ENCODE results near the gene PHACTR2.
"Not testable (repeated sequence)": the region's sequence is repeated elsewhere in the genome, so short reads cannot be mapped to it uniquely, and the experiment has no call there.

PHACTR2 gene

DNA sequence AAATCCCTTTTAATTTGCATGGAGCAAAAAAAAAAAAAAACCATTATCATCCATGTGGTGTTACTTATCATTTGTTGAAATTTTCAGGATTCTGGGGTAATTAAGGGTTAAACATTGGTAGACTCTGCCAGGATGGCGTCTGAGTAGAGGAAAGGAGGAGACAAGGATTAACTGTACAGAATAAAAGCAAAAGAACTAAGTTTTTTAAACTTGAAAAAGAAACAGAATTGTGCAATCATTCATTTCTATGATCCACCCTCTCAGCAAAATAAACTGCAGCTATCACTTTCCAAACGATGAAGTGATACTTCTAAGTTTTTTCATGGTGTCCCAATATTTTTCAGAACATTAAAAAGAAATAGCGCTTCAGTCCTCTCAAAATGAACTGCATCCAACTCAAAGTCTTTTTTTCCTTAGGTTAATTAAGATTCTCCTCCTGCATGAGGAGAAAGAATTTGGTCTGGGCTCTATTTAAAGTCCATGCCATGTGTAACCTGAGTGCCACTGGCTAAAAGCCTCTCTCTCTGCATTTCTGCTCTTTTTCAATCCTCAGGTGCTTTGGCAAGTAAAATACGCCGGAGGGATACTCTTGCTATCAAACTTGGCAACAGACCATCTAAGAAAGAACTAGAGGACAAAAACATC lies 95.9 kb downstream of the PHACTR2 start:
- no peak for DNase-seq

DNA sequence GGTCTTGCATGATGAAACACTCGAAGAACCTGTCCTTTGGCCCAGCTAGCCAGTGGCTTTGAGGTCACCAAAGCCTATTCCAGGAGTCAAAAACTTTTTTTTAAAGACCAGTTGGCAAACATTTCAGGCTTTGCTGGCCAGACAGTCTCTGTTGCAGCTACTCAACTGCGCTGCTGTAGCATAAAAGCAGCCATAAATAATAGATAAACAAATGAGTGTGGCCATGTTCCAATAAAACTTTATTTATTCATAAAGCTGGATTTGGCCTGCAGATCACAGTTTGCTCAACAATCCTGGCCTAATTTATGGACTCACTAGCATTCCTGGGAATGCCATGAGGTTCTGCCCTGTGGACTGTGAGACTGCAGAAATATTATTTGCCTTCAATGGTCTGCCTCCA lies 96.6 kb downstream of the PHACTR2 start:
- DNase-seq = no peak

DNA sequence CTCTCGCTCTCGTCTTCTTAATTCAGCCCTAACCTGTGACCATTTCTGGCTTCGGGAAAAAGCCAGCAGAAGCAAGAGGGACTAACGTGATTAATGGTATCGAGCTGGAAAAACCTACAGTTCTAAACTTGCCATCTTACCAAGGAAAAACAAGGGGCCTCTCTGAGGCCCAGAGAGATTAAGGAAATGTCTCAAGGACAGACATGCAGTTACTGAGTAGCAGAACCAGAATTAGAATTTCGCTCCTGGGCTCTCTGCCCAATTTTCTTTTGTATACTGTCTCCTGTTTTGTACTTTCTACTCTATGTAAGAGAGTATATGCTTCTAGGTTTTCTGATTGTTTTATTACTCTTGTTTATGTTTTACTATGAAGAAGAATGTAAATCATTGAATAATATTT lies 97.6 kb downstream of the PHACTR2 start:
- no peak for DNase-seq

DNA sequence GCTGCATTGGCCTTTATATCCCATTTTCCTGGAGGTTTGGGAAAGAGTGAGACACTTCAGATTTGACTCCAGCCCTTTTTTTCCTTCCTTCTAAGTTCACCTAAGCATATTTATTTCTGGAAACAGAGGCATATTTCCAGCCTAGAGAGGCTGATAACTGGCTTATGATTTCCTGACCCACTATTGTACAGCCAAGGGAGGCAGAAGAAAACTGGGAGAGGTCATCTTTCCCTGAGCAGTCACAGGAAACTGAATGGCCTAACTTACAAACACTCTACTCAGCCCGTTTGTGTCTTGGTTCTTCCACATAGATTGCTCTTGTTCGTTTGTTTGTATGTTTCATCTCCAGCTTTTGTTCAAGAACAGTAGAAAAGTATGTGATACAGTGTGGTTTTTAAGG lies 101.2 kb downstream of the PHACTR2 start:
- DNase-seq = no peak

DNA sequence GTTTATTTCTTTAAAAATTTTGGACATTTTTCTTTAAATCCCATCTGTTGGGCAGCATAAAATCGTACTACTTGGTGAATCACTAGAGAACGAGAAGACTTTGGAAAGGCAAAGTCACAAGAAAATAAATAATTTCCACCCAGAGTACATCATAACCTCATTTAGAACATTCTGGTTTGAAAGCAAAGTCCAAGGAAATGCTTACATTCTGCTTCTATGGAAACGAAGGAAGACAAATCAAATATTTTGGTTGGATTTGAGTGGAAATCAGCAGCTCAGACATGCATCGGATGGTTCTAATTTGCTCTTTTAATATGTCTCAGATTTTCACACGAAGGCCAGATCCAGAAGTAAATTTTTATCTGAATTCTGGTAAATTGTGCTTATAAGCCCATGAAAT lies 104.7 kb downstream of the PHACTR2 start:
- DNase-seq = no peak

DNA sequence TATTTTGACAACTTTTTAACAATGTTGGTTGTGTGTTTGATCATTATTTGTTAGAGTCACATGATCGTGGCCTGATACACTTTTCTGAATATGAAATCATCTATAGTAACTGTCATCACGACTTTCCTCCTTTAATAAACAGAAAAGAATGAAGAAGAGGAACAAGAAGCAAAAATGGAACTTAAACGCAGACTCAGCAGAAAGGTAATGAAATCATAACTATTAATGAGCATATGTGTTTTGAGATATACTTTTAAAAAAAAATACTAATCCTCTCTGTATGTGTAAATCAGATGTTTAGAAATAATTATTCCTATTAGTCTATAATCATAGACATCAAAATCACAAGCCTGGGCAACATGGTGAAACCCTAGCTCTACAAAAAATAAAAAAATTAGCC lies 105.3 kb downstream of the PHACTR2 start:
- no peak for DNase-seq

DNA sequence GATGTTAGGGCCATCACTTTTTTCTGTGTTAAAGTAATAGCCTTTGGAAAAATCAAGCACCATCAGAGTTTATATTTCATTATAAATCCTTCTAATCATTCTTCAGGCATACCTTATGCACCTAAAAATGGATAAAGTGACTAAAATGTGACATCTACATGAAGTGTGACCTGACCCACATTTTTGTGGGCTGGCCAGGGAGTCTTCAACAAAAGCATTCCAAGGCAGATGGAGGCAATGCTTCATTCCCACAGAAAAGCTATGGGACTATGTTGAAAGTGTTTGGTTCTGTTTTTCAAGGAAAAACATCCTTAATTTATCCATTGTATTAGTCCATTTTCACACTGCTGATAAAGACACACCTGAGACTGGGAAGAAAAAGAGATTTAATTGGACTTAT lies 106.6 kb downstream of the PHACTR2 start:
- no peak for DNase-seq

DNA sequence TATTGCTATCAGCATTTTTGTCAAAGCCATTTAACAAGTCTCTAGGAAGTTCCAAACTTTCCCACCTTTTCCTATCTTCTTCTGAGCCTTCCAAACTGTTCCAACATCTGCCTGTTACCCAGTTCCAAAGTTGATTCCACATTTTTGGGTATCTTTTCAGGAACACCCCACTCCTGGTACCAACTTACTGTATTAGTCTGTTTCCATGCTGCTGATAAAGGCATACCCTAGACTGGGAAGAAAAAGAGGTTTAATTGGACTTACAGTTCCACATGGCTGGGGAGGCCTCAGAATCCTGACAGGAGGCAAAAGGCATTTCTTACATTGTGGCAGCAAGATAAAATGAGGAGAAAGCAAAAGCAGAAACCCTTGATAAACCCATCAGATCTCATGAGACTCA lies 108.6 kb downstream of the PHACTR2 start:
- DNase-seq = not testable (repeated sequence)

DNA sequence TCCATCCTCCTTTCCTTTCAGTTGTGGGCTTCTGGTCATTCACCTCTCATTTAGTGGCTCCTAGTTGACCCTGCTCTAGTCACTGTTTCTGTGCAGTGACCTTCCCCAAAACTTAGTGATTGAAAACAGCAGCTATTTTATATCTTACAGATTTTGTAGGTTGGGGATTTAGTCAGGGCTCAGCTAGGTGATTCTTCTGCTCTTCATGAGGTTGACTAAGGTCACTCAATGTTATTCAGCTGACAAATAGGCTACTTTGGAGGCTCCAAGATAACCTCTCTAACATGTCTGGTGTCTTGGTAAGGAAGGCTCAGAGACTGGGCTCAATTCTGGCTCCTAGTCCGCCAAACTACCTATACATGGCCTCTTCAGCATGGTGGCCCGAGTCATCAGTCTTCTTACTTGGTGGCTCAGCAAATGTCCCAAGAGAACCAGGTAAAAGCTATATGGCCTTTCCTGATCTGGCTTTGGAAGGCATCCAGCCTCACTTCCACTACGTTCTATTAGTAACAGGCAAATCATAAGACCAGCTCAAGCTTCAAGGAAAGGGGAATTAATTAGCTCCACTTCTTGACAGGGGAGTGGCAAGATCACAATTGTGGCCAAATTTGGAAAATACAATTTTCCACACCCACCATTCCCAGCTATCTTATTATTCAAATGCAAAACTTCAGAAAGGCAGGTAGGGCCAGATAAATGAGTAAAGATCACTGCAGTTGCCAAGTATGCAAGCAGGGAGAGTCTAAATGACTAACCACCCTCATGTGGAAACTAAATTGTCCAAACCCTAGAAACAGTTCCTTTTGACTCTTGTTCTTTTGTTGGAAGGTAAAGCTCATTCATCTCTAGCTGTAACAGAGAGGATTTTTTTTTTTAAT lies 114.9 kb downstream of the PHACTR2 start:
- DNase-seq = no peak

DNA sequence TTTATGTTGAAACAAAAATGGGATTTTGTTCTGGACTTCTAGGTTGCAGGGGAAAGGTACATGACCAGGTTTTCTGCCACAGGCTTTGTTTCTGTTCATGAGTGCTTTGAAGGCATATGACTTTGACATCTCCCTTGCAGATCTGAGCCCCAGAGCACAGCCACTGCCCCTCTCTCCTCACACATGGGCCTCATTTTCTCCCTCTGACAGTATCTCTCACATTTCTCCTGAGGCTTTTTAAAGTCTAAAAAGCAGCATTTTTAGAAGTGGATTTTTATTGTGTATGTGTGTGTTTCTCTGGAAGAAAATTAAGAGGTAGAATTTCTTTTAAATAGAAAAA lies 115.5 kb downstream of the PHACTR2 start:
- DNase-seq = no peak

DNA sequence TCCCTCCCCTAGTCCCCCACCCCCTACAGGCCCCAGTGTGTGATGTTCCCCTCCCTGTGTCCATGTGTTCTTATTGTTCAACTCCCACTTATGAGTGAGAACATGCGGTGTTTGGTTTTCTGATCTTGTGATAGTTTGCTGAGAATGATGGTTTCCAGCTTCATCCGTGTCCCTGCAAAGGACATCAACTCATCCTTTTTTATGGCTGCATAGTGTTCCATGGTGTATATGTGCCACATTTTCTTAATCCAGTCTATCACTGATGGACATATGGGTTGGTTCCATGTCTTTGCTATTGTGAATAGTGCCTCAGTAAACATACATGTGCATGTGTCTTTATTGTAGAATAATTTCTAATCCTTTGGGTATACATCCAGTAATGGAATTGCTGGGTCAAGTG lies 118.8 kb downstream of the PHACTR2 start:
- DNase-seq = not testable (repeated sequence)

DNA sequence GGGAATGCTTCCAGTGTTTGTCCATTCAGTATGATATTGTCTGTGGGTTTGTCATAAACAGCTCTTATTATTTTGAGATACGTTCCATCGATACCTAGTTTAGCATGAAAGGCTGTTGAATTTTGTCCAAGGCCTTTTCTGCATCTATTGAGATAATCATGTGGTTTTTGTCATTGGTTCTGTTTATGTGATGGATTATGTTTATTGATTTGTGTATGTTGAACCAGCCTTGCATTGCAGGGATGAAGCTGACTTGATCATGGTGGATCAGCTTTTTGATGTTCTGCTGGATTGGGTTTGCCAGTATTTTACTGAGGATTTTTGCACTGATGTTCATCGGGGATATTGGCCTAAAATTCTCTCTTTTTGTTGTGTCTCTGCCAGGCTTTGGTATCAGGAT lies 120.7 kb downstream of the PHACTR2 start:
- not testable (repeated sequence) for DNase-seq

DNA sequence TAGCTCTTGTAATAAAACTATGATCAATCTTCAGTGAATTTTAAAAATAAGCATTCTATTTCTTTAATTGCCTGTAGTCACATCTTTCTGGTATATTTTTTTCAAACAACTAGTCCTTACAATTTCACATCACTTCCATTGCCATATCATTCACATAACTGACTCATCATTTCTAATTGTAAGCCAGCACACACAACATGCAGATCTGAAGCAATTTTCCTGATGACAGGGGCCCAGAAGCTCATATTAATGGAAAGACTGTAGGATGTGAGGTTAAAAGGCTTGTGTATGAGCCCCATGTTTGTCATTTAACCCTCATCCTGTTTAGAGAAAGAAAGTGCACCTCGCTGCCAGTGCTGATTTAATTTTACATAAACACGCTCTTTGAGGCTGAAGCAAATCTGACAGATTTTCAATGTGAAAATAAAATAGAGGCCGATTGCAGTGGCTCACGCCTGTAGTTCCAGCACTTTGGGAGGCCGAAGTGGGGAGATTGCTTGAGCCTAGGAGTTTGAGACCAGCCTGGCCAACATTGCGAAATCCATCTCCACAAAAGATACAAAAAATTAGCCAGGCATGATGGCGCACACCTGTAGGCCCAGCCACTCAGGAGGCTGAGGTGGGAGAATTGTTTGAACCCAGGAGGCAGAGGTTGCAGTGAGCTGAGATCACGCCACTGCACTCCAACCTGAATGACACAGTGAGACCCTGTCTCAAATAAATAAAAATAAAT lies 125.2 kb downstream of the PHACTR2 start:
- DNase-seq = no peak

DNA sequence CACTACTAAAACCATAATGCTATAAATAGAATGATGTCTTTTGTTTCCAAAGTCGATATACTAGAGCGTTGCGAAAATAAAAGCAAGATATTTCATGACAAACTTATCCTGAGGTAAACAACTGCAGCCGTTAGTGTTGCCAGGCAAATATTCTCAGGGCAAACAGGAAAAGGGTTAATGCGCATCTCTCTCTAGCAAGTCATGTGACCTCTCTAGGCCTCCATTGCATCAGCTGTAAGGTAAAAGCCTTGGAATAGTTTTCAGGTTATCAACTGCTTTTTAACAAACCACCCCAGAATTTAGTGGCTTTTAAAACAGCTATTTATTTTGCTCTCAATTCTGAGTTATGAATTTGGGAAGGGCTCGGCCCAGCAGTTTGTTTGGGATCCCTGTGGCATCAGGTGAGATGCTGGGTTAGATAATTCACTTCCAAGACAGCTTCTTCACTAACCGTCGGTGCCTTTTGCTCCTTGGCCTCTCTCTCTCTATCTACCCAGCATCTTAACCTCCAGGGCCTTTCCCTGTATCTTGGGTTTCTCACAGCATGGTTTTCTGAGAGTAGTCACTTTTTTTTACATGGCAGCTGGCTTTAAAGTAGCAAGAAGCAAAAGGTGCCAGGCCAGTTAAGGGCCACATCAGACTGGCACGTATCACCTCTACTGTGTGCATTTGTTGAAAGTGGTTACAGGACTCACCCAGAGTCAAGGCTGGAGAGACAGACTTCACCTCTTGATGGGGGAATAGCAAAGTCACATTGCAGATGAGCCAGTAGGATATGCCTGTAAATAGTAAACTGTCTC lies 126.2 kb downstream of the PHACTR2 start:
- no peak for DNase-seq

DNA sequence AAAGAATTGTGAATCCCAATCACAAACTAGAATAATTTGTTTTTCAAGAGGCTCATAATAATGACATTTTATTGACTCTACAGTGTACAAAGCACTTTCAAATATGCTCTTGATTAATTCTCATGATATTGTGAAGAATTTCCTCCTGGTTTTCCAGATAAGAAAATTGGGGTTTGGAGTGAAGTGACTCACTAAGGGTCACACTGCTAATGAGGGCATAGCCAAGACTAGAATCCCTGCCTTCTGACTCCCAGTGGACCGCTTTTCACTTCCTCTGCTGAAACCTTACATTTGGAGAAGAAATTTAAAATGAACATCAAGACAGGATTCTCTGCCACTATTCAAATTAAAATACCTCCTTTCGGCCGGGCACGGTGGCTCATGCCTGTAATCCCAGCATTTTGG lies 127.1 kb downstream of the PHACTR2 start:
- DNase-seq = no peak

DNA sequence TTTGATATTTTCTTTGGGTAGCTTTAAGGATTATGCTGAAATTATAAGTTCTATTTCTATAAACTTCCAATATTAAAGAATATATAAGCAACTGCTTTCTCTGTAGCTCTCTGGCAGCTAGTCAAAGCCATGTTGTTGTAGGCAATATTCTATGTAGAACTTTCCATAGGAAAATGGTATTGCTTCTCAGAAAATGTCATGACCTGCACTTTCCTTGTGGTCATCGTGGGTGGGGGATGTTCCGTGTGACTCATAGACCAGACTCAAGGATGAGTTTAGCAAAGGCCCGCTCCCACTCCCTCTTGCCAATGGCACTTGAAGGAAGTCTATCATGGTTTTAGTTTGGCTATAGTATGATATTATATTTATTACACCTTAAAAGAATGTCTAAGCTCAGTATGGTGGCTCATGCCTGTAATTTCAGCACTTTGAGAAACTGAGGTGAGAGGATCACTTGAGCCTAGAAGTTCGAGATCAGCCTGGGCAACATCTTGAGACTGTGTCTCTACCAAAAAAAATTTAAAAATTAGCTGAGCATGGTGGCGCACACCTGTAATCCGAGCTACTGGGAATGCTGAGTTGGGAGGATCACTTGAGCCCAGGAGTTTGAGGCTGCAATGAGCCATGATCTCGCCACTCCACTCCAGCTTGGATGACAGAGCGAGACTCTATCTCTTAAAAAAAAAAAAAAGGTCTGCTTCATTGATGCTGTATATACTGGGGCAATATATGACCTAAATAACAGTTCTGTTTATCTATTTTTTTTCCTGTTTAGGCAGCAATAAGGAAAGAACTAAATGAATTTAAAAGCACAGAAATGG lies 128.7 kb downstream of the PHACTR2 start:
- no peak for DNase-seq

DNA sequence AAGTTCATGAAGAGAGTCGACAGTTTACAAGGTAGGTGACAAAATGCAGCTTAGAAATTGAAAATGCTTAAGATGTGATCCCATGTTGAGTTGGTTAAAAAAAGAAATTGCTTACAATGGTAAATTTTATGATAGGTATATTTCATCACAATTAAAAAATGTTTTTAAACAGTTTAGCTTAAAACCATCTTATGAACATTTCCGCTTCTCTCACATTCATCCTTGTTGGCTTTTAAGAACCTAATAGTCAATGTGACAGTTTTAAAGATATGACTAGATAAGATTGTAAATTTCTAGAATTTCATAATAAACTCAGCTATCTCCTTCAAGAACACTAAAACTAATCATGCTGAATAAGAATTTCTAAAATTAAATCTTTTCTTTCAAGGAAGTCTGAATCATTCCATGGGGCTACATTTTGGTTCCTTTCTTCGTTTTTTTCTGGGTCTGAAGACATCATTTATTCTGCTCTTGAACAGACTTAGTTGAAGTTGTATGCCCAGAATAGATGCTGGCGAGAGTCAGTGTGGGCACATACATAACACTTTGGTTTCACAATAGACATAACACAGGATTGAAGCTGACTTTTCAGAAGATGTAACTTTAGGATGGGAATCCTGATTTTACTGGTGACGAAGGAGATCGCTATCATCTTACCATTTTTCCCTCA lies 129.5 kb downstream of the PHACTR2 start:
- DNase-seq = no peak

DNA sequence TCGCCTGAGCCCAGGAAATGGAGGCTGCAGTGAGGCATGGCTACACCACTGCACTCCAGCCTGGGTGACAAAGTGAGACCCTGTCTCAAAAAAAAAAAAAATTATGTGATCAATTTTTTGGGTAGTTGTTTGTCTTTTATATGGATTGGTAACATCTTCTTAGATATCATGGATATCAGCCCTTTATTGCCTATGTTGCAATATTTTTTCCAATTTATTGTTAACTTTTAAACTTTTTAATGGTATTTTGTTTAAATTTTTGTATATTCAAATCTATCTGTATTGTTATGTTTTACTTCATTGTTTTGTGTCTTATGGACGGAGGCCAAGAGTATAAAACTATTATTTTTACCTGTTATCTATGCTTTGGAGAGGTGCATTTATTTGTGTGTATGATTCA lies 133.0 kb downstream of the PHACTR2 start:
- no peak for DNase-seq

DNA sequence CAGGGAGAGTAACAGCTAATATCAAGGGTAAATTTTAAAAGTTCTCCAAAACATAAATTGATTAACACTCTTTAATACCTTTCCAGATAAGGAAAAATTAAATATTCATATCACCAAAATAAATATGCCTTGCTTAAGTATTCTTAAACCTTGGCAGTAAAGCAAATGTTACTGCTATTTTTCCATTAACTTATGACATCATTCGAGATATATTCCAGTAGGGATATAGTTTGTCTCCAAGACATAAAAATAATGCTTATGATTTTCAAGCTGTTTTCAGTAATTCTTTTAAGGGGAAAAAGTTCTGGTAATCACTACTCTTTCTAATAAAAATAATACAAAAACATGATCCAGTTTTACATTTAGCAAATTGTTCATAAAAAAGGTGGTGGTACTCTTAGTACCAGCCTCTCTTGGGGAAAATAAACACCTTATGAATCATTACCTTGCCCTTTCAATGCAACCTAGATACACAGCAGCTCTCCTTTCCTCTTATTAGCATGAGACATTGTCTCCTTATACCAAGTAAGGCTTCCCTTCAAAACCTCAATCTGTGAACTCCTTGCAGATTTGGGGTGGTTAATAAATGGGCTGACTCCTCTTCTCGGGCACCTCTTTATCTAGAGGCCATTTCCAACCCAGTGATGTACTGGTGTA lies 133.9 kb downstream of the PHACTR2 start:
- DNase-seq = no peak

DNA sequence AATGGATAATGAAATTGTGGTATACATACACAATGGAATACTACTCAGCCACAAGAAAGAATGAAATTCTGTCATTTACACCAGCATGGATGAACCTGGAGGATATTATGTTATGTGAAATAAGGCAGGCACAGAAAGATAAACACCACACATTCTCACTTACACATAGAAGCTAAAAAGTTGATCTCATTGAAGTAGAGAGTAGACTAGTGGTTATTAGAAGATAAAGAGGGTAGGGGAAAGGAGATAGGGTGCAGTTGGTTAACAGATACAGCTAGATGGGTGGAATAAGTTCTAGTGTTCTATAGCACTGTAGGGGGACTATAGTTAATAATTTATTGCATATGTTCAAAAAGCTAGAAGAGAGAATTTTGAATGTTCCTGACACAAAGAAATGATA lies 139.9 kb downstream of the PHACTR2 start:
- no peak for DNase-seq

DNA sequence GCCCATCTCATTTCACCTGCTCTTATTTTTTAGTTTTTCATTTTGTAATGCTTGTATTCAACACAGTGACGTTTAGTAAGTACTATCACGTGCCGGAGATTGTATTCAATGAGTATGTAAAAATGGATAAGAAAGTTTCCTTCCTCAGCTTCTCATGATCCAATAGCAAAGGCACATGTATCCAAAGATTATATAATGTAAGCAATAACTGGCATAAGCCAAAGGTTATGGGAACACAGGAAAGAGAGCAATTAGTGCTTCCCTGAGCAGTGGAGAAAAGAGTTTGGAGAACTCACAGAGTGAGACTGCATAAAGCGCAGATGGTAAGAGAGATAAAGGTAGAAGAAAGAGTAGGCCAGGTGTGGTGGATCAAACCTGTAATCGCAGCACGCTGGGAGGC lies 143.6 kb downstream of the PHACTR2 start:
- no peak for DNase-seq

Data from cortex of kidney (tissue), 1 donor.